Measurements from ENCODE around the gene C10orf95.

The C10orf95 gene

GRCh38 chr10:102413806-102414561, 37.4 kb downstream of the C10orf95 start:
- DNase-seq = no peak

GRCh38 chr10:102413053-102413705, 38.2 kb downstream of the C10orf95 start:
- no peak for DNase-seq

- DNase-seq = no peak
Observed at GRCh38 chr10:102412293-102412692, 39.0 kb downstream of the C10orf95 start.

GRCh38 chr10:102411341-102412255, 39.7 kb downstream of the C10orf95 start:
- DNase-seq = no peak

GRCh38 chr10:102410429-102411073, 40.8 kb downstream of the C10orf95 start:
- no peak for DNase-seq

GRCh38 chr10:102409604-102410428, 41.5 kb downstream of the C10orf95 start:
- no peak for DNase-seq

GRCh38 chr10:102408728-102409603, 42.4 kb downstream of the C10orf95 start:
- DNase-seq = peak; percentile 54

GRCh38 chr10:102408131-102408727, 43.1 kb downstream of the C10orf95 start:
- DNase-seq = no peak

GRCh38 chr10:102407425-102408130, 43.8 kb downstream of the C10orf95 start:
- no peak for DNase-seq

GRCh38 chr10:102406815-102407214, 44.5 kb downstream of the C10orf95 start:
- DNase-seq = no peak

GRCh38 chr10:102405632-102406031, 45.7 kb downstream of the C10orf95 start:
- no peak for DNase-seq

GRCh38 chr10:102405108-102405571, 46.2 kb downstream of the C10orf95 start:
- no peak for DNase-seq

- no peak for DNase-seq
Observed at GRCh38 chr10:102404361-102405107, 46.8 kb downstream of the C10orf95 start.

GRCh38 chr10:102403115-102403514, 48.2 kb downstream of the C10orf95 start:
- DNase-seq = no peak

GRCh38 chr10:102402512-102402896, 48.8 kb downstream of the C10orf95 start:
- no peak for DNase-seq

- DNase-seq = no peak
Observed at GRCh38 chr10:102401735-102402511, 49.4 kb downstream of the C10orf95 start.

- DNase-seq = no peak
Observed at GRCh38 chr10:102401342-102401654, 50.0 kb downstream of the C10orf95 start.
